GM21576 (cell line): ENCODE data around the gene PRAME.
"Not testable (repeated sequence)": the region's sequence is repeated elsewhere in the genome, so short reads cannot be mapped to it uniquely, and the experiment has no call there.

Experiments
- ATAC-seq: cut with Tn5 transposase; IDR thresholded peaks from one replicate; pipeline ENCODE4 v1.9.1; 2021; ENCODE audit warnings: mild to moderate bottlenecking, moderate library complexity; ENCODE audit not compliant: unreplicated experiment

PRAME gene, protein sequence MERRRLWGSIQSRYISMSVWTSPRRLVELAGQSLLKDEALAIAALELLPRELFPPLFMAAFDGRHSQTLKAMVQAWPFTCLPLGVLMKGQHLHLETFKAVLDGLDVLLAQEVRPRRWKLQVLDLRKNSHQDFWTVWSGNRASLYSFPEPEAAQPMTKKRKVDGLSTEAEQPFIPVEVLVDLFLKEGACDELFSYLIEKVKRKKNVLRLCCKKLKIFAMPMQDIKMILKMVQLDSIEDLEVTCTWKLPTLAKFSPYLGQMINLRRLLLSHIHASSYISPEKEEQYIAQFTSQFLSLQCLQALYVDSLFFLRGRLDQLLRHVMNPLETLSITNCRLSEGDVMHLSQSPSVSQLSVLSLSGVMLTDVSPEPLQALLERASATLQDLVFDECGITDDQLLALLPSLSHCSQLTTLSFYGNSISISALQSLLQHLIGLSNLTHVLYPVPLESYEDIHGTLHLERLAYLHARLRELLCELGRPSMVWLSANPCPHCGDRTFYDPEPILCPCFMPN

DNA sequence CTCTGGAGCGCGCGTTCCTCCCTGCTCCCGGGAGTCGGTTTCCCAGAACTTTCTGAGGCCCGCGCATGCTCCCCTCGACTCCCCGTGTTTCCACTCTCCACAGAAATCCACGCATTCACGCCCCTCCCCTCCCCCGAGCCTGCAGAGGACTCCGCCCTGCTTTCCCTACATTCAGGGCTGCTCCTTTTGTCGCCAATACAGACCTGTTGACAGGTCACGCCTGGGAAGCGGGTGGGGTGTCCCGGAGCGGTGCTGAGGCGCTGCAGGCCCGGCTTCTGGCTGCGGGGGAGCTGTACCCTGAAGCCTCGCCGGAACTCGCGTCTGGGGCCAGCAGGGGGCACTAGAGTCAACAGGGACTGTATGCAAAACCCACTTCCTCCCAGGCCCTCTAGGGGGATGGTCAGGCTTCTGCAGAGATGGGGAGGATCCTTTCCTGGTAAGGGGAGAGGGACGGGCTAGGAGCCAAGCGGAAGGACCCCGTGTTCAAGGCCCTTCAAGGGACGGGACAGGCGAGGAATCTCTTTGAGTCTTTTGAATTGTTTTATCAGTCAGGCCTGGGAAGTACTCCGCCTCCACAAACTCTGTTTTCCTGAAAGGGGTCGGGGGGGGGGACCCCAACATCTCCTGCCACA, at the start of gene PRAME:
TSS of gene PRAME (minus strand) at position 294 of the 632 bp plus-strand sequence. CDS start 2,433 bp downstream, outside the sequence.
- no peak for ATAC-seq

DNA sequence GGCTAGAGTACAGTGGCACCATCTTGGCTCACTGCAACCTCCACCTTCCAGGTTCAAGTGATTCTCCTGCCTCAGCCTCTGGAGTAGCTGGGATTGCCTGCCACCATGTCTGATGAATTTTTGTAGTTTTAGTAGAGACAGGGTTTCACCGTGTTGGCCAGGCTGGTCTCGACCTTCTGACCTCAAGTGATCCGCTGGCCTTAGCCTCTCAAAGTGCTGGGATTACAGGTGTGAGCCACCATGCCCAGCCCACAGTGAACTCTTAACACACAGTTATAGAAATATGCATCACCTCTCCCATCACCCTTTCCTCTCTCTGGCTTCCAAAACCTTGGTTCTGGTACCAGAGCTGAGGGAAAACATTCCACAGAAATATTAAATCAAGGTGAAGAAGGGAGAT, 49.0 kb upstream of the PRAME start:
- not testable (repeated sequence) for ATAC-seq

DNA sequence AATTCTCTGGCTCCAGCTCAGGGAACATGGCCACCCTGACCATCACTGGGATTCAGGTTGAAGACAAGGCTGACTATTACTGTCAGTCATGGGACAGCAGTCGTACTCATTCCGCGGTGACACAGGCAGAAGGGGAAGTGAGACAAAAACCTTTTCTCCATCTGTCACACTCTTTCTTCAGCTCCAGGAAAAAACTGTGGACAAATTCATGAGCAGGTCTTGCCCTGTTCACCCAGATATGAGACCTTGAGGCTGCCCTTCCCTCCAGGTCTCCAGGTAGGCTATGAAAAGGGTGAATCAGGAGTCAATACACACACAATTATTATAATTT, 46.0 kb upstream of the PRAME start:
- ATAC-seq, result no peak

DNA sequence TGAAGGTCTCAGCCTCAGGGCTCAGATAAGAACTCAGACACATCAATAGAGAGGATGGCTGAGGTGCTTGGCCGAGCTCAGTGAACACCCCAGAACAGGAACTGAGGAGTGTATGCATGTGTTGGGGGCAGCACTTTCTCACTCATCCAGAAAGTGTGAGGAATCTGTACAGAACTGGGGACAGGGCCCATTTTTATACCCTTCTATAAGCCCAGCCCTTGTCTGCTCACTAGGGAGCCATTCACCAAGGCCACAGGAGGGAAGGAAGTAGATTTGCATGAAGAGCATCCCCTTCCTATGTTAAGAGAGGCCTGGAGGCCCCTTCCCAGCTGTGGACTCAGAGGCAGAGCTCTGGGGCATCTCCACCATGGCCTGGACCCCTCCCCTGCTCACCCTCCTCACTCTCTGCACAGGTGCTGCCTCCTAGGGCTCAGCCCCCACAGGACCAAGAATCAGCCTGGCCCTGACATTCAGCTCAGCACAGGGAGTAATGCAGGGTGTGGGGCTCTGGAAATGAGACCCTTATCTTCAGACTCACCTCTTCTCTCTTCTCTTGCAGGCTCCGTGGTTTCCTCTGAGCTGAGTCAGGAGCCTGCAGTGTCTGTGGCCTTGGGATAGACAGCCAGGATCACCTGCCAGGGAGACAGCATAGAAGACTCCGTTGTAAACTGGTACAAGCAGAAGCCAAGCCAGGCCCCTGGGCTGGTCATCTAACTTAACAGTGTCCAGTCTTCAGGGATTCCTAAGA, 45.4 kb upstream of the PRAME start:
- no peak for ATAC-seq

DNA sequence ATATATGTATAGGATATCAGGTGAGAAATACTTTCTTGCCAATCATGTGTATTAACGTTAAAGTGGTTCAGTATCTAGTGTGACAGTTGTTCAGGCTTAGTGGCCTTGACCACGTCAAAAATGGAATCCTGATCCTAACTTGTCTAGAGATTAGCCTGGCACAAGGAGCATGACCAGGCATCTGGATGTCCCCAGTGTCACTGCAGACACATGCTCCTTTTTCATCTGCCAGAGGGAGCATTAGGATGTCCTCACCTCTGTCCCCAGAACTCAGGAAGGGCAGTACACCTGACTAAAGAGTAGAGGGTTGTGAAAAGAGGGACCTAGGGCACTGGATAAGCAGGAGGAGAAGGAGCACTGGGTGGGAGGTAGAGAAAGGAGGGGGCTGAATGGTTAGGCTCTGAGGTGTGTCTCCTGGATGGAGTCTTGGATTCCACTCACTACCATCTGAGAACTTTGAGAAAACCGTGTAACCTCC, 44.4 kb upstream of the PRAME start:
- no peak for ATAC-seq

DNA sequence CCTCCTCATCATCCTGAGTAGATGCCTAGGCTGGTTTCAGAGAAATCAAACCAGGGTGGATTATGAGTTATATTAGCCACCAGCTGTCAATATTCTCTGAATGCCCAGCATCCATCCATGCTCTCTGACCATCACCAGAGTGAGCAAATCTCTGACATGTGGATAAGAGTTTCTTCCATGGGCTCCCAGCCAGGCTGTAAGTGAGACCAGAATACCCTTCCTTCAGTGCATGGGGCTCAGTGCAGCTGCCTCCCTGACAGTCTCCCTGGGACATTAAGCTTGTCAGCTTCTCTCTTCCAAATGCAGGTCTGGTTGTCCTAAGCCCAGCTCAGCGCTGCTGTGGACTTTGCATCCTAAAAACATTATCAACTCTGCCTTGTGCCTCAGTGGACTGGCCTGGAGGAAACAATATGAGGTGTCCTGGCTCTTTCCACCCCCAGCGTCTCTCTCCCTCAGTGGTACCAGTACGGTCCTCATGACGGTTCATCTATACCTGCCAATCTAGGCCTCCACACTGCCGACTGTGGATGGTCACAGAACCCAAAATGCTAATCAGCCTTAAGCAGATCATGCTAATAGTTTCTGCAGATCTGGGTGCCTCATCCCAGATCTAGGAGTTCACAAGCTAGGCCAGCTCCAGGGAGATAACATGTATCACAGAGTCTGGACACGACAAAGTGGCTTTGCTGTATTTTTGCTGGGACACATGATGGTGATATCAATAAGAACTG, 41.6 kb upstream of the PRAME start:
- no peak for ATAC-seq

DNA sequence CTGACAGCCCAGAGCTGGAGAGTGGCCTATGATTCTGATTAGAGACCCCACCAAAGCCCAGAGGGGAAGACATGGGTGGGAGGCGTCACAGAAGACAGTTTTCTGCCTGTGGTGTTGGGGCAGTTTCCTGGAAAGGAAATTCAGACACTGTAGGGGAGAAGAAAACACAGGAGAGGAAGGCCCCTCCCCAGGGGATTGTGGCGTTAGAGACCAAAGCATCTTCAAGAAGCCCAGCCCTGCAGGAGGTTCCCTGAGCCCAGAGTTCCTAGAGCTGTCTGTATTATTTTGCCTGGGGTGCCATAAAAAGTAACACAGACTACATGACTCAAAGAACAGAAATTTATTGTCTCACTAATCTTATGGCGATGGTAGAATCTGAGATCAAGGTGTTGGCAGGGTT, 40.2 kb upstream of the PRAME start:
- no peak for ATAC-seq

DNA sequence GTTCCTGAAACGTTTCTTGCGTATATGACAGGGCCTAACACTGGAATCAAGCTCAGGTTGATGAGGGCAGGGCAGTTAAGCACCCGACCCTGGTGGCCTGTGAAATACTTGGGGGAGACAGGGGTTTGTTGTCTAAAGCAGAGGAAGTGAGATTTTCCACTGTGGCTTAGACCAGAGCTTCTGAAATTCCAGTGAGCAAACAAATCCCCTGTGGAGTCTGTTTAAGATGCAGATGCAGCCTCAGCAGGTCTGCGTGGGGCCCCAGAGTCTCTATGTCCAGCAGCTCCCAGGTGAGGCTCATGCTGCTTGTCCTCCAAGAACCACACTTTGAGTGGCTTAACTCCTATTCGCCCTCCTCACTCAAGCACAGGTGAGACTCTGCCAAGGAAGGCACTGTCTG, 39.1 kb upstream of the PRAME start:
- no peak for ATAC-seq

DNA sequence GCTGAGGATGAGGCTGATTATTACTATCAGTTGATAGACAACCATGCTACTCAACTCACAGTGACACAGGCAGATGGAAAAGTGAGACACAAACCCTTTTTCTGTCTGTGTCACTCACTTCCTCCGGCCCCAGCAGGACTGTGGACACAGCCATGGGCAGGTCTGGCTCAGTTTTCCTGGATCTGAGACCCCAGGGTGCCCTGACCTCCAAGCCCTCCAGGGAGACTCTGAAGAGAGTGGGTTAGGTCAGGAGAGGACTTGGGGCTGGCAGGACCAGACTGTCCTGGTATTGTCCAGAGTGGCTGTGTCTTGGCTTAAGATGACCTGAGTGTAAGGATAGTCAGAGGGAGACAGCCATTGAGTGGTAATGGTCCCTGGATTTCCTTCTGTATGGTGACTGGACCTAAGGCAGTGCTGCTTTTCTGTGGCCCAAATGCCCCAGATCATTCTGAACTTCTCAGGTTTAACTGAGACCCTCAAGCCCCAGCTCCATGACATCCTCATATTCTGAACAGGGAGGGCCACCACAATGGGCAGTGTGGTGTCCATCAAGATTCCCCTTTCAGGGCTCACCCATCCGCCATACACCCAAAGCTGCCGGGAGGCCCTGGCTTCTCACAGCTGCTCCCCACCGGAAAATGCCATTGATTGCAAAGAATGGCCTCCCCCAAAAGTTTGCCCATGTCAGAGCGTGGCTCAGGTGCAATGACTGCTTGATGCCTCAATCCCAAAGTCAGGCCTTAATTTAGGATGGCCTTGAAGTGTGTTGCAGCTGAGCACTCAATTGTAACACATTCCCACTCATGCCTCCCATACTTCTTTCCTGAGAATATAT, 36.2 kb upstream of the PRAME start:
- no peak for ATAC-seq

DNA sequence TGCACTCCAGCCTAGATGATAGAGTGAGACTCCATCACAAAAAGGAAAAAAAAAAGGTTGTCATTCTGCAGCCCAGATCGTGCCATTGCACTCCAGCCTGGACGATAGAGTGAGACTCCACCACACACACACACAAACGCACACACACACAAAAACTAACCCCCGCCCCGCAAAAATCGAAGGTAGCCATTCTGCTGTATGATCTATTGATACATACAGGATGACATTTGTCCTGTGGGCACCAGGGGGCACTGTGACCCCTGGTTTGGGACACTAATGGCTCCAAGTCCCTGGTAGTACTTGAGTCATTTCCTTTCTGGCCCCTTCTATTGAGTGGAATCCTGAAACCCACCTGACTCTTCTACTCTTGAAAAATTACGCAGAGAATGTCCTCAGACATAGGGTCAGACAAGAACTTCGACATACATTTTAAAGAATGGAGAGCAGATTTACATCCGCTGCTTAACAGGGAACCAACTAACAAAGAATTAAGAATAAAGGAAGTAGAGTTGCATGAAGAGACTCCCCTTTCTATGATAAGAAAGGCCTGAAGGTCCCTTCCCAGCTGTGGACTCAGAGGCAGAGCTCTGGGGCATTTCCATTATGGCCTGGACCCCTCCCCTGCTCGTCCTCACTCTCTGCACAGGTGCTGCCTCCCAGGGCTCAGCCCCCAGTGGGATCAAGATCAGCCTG, 35.0 kb upstream of the PRAME start:
- ATAC-seq, result no peak

DNA sequence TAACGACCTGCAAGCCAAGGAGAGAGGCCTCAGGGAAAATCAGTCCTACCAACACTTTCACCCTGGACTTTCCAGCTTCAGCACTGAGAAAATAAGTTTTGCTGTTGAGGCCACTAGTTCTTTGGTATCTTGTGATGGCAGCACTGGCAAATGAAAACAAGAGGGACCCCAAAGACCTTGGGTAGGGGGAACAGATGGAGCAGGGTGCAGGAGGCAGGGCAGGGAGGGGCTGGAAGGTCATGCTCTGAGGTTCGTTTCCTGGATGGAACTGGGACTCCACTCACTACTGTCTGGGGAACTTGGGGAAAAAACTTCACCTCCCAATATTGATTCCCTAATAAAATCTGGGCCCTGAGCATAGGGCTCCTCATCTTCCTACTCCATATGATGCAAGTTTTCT, 34.2 kb upstream of the PRAME start:
- no peak for ATAC-seq

DNA sequence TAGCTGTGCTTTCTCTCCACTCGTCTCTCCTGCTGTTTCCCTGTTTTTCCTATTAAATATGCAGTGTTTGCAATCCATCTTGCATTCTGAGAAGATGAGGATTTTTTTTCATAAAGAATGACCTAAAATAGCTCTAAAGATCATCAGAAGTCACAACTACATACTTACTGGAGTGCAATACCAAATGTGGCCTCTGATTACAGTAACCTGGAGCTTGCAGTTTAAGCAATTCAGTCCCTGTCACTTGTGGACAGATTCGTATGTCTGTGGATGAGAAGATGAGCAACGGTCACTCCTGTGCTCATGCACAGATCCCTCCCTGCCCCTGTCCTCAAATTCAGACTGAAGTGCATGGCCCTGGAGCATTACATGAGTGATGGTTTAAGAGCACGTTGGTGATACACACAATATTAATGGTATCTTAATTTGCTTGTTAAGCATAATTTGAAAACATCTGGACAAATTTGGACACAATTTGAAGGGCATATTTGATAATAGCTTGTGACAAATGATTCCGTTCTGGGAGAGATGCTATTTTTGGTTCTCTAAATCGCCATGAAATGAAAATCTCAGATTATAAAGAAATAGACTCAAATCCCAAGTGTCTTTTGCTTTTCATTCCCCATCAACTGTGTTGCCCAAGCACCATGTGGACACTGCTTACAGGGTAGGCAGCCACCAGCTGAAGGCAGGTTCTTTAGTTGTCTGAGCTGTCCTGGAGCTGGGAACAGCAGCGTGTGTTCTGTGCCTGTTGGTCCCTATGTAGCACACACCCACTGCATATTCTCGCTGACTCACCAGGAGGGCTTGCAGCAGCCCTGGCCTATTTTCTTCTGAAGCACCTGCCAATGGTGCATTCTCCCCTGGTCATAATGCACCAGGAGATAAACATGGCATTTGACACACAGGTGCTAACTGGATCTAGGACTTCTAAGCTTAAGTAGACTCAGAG, 32.6 kb upstream of the PRAME start:
- no peak for ATAC-seq

DNA sequence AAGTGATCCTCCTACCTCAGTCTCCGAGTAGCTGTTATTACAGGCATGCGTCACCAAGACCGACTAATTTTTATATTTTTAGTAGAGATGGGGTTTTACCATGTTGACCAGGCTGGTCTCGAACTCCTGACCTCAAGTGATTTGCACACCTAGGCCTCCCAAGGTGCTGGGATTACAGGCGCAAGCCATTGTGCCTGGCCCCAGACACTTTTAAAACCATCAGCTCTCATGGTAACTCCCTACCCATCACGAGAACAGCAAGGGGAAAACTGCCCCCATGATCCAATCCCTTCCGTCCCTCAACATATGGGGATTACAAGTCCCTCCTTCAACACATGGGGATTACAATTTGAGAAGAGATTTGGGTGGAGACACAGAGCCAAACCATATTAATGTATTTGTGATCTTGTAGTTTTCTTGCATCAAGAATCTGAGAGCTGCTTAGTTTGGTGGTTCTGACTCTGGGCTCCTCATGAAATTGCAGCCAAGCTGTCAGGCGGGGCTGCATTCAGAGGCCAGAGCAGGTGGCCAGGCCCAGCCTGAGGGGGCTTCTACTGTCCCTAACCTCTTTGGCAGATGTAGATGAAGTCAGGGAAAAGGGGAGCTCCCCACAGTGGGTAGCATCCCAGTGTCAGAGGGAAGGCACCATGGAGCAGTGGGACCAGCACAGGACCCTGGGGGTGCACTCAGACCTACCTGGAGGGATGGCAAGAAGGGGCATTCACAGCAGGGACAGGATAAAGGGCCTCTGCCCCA, 31.2 kb upstream of the PRAME start:
- ATAC-seq, result no peak

DNA sequence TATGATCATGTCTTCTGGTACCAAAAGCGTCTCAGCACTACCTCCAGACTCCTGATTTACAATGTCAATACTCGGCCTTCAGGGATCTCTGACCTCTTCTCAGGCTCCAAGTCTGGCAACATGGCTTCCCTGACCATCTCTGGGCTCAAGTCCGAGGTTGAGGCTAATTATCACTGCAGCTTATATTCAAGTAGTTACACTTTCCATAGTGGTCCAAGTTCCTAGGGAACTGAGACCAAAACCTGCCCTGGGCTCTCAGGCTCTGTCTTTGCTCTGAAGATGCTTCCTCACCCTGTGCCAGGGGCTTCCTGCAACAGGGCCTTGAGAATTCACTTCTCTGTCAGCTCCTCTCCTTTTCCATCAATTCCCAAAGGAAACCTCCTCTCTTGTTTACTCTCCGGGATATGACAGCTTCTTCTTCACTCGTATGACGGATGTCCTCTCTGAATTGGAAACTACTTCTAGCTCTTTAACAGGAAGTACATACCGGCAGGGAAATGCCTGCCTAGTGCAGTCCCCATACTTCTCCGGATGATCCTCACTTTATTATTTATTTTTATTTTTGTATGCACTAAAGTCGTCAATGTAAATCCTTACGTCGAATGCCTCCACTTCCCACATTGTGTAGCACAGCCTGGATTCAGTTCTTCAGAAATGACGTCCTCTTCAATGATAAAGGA, 29.6 kb upstream of the PRAME start:
- ATAC-seq, result no peak

DNA sequence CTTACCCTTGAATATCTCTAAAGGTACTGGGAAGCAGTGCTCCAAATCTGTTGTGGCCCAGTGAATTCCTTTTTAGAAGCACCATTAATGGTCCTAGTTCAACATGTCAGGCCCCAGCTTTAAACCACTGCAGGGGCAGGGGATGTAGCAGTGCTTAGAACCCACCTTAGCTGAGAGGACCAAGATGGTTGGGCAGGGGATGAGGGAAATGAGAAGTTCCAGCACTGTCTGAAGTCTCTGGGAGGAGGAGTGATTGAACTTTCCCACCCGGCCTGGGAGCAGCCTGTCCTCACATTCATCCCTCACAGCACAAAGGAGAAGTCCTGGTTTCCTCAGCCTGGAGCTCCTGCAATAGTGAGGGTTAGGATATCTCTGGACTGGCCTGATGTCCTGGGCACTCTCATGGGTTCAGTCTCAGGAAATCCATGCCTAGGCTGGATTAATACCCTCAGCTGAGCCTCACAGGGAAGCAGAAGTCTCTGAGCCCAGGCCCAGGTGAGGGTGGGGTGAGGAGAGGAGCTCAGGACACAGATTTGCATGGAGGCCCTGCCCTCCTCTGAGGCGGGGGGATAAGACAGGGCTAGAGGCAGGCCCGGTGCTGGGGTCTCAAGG, 28.6 kb upstream of the PRAME start:
- ATAC-seq, result no peak

DNA sequence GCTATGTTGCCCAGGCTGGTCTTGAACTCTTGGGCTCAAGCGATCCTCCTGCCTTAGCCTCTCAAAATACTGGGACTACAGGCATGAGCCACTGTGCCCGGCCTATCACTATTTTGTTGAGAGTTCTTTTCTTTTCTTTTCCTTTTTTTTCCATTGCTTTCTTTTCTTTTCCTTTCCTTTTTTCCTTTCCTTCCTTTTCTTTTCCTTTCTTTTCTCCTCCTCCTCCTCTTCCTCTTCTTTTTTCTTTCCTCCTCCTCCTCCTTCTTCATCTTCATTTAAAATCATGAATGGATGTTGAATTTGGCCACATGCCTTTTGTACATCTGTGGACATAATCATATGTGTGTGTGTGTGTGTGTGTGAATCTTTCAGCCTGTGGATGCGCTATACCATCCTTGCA, 25.7 kb upstream of the PRAME start:
- ATAC-seq, result no peak

DNA sequence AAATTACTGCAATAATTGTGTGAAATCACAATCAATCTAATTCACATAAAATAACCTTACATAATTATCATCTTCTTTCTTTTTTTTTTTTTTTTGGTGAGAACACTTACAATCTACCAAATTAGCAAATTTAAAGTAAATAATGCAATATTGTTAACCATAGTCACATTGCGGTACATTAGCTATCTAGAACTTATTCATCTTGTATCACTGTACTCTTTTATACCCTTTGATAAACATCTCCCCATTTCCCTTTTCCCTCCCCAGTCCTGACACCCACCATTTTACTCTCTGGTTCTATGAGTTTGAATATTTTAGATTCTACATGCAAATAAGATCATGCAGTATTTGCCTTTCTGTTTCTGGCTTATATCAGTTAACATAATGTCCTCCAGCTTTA, 24.0 kb upstream of the PRAME start:
- no peak for ATAC-seq
